EH (cell line): ENCODE data around the gene ECHS1.
"Not testable (repeated sequence)": the region's sequence is repeated elsewhere in the genome, so short reads cannot be mapped to it uniquely, and the experiment has no call there.

Experiments
- DNase-seq: peaks from one replicate; pipeline ENCODE4 v3.0.0-alpha.2; 2015; ENCODE audit warnings: low read depth

The ECHS1 gene

GRCh38 chr10:133399123-133399601 is 26.0 kb upstream of the ECHS1 start:
- no peak for DNase-seq

GRCh38 chr10:133397938-133398337 is 24.8 kb upstream of the ECHS1 start:
- DNase-seq = no peak

DNA sequence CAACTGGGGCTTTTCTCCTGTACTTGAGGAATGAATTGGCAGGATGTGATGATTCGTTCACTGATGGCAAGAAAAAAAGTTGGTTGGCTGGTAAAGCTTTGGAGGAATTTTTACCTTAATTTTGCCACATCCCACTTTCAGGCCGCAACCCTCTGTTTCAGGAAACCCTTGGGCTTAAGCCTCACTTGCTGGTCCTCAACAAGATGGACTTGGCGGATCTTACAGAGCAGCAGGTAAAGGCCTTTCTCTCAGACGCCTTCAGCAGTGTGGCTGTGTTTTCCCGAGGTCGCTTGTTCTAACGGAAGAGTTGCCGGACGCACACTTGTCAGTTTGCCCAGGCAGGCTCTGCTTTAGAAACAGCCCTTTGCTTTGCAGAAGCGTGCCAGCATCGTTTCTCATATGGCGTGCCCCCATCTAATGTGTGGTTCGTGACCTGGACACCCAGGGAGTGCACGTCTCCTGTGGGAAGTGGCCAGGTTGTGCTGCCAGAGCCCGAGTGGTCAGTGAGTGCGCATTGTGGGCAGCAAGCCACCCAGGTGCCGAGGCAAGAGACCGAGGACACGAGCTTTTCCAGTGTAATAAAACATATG is 23.0 kb upstream of the ECHS1 start:
- no peak for DNase-seq

GRCh38 chr10:133394801-133395221 is 21.7 kb upstream of the ECHS1 start:
- DNase-seq = no peak

DNA sequence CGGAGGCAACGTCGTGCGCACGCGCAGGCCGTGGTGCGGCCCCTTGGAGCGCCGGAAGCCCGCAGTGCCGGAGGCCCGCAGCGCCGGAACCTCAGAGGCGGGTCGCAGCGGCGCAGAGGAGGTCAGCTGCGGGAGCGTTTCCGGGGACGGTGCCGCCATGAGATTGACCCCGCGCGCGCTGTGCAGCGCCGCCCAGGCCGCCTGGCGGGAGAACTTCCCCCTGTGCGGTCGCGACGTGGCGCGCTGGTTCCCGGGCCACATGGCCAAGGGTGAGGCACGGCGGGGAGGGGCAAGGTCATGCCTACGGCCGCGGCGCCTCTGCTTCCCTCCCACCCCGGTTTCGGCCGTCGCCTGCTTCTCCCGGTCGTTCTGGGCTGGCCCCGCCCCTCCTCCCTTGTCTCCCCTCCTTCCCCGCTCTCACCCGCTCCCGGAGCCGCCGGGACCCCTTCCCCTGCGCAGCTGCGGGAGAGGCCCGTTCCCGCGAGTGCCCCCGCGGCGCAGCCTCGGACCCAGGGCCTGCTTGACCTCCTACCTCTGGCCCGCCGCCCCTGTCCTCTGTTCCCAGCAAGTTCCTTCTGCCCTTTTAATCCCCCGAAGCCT is 21.0 kb upstream of the ECHS1 start, which contains the start of gene MTG1:
Gene MTG1, plus strand, starts transcription at position 94 of the 600 bp plus-strand sequence. Its CDS starts 64 bp downstream, at position 158.
- DNase-seq = peak; percentile 92

GRCh38 chr10:133393401-133394063 is 20.4 kb upstream of the ECHS1 start:
- no peak for DNase-seq

GRCh38 chr10:133391761-133392518 is 18.8 kb upstream of the ECHS1 start:
- DNase-seq = no peak

DNA sequence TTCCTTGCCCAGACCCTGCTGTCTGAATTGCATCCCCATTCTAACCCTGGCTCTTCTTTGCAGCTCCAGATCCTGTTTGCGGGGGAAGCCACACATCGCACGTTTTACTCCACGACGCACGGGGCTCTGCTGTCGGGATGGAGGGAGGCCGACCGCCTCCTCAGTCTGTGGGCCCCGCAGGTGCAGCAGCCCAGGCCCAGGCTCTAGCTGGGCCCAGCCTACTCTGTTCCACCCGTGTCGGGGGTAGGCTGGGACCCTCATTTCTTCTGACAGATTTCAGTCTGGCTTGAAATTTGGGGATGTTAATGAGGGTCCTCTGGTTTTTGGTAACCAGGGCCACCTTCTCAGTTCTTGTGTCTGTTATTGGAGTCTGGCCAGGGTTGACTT is 18.1 kb upstream of the ECHS1 start:
- DNase-seq = no peak

GRCh38 chr10:133390597-133391248 is 17.6 kb upstream of the ECHS1 start:
- no peak for DNase-seq

DNA sequence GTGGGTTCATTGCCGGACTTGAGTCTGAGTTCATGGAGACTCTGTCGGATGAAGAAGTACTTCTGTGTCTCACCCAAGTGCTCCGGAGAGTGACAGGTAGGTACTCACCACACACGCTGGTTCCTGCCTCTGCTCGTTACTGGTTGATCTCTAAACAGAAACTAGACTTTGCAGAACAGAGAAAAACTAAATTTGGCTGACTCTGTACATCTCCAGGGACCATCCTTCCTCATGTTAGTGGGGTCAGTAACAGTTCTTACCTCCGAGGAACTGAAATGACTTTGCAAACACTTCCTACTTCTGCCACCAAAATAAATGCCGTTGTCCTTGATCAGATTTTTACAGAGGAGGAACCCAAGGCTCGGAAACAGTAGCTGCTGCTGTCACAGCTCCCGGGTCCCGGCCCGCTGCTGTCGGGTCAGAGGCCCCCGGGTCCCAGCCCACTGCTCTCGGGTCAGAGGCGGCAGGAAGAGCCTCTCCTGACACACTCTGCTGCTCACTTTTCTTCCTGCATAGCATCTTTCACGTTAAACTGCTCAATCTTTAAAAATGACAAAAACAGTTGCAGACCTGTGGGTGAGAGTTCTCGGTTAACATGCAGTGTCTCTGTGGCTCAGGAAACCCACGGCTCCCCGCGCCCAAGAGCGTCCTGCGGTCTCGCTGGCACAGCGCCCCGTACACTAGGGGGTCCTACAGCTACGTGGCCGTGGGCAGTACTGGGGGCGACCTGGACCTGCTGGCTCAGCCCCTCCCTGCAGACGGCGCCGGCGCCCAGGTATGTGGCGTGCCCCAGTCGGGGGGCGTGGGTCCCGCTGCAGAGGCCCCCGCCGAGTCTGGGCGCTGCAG is 16.0 kb upstream of the ECHS1 start:
- no peak for DNase-seq

- DNase-seq = no peak
These were observed 15.2 kb upstream of the ECHS1 start for GRCh38 chr10:133388236-133388972.

- not testable (repeated sequence) for DNase-seq
These were observed 13.8 kb upstream of the ECHS1 start for GRCh38 chr10:133386951-133387350.

DNA sequence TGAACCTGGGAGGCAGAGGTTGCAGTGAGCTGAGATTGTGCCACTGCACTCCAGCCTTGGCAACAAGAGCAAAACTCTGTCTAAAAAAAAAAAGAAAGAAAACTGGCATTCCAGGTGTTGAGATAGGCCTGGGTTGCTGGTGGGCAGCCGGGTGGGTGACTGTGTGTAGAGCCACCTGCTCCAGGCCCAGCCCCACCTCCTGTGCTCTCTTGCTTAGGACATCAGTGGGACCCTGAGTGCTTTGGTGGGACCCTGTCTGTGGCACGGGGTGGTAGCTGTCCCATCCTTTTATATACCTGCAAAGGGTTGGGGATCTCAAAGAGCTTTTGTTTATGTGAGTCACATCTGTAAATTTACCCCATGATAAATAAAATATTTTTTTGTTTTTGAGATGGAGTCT is 12.1 kb upstream of the ECHS1 start:
- DNase-seq = no peak

DNA sequence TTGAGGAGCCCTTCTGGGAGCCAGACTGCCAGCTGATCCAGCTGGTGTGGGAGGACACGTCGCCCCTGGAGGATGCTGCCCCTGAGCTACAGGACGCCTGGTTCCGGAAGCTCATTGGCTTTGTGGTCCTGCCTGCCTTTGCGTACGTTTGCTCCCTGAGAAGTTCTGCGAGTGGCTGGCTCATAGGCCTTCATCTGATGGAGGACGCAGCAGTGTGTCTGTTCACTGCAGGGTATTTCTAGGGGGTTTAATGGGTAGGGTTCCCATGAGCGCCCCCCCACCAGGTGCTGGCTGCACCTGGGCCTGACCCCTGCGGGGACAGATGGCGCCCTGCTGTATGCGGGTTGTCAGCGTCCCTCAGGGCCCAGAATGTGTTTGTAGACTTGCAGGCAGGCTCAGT is 10.9 kb upstream of the ECHS1 start:
- no peak for DNase-seq

- DNase-seq = no peak
These were observed 10.4 kb upstream of the ECHS1 start for GRCh38 chr10:133383551-133383950.

- DNase-seq = no peak
These were observed 7.9 kb upstream of the ECHS1 start for GRCh38 chr10:133381036-133381435.

DNA sequence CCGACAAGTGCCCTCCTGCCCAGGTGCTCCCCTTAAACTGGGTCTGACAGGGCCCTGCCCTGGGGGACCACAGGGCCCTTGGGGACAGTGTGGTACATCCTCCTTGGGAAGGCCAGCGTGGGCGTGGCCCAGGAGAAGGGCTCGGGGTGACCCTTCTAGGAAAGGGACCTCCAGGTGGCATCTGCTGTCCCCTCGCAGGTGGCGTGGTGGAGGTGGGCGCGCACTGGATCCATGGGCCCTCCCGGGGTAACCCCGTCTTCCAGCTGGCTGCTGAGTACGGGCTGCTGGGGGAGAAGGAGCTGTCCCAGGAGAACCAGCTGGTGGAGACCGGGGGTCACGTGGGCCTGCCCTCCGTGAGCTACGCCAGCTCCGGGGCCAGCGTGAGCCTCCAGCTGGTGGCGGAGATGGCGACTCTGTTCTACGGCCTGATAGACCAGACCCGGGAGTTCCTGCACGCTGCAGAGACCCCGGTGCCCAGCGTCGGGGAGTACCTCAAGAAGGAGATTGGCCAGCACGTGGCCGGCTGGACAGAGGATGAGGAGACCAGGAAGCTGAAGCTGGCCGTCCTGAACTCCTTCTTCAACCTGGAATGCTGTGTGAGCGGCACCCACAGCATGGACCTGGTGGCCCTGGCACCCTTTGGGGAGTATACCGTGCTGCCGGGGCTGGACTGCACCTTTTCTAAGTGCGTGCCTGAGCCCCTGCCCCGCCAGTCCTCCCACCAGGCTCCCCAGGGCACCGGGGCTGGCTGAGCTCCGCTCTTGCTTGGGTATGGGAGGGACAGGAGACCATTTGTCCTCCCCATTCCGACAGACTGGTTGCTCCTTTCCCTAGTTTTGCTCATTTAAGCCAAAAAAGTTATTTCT is 6.9 kb upstream of the ECHS1 start:
- DNase-seq = no peak

DNA sequence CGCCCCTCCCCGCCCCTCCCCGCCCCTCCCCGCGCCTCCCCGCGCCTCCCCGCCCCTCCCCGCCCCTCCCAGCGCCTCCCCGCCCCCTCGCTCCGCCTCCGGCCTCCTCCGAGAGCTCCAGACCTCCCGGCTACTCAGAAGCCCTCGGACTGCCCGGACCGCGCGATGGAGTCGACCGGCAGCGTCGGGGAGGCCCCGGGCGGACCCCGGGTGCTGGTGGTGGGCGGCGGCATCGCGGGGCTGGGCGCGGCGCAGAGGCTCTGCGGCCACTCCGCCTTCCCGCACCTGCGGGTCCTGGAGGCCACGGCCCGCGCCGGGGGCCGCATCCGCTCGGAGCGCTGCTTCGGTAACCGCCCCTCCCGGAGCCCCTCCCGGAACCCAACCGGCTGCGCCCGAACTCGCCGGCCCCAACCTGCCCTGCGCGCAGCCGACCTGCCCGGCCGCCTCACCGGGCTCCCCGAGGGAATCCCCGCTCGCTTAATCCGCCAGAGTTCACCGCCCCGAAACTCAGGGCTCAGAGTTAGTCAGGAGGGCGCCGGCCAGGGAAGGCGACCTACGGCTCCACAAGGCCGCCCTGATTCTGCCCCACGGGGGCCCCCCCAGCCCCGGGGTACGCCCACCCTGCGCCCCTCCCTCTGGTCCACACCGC is 6.1 kb upstream of the ECHS1 start, which contains the start of gene PAOX:
Gene PAOX, plus strand, starts transcription at position 111 of the 649 bp plus-strand sequence. Its CDS starts 55 bp downstream, at position 166.
- peak; percentile 72 for DNase-seq
